Measurements from ENCODE around the gene MAPK6.

Gene MAPK6

DNA sequence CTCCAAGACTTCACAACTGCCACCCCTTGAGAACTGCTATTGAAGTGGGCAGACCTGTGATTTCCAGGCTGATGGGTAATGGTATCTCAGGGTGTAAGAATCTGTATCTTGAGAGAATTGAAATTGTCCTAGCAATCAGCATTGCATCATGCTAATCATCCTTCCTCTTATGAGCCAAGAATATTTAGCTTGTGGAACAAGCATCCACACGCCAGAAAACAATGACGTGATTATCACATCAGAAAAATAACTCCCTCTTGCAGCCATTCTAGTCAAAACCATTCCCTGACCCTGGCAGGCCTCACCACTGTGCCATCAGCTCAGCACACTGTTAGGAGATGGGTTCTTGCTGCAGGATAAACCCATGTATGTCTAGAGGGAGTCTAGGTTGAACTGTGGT is 86.8 kb downstream of the MAPK6 start:
- DNase-seq = no peak

GRCh38 chr15:52106641-52107040 is 87.6 kb downstream of the MAPK6 start:
- DNase-seq = no peak

DNA sequence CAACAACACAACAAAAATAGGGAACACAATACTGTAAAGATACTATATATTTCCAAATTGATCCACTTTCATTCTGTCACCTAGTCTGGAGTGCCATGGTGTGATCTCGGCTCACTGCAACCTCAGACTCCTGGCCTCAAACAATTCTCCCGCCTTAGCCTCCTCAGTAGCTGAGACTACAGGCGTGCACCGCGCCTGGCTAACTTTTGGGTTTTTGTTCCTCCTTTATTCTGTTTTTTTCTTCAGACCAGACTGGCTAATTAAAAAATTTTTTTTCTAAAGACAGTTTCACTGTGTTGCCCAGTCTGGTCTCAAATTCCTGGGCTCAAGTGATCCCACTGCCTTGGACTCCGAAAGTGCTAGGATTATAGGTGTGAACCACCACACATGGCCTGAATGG is 88.2 kb downstream of the MAPK6 start:
- no peak for DNase-seq

DNA sequence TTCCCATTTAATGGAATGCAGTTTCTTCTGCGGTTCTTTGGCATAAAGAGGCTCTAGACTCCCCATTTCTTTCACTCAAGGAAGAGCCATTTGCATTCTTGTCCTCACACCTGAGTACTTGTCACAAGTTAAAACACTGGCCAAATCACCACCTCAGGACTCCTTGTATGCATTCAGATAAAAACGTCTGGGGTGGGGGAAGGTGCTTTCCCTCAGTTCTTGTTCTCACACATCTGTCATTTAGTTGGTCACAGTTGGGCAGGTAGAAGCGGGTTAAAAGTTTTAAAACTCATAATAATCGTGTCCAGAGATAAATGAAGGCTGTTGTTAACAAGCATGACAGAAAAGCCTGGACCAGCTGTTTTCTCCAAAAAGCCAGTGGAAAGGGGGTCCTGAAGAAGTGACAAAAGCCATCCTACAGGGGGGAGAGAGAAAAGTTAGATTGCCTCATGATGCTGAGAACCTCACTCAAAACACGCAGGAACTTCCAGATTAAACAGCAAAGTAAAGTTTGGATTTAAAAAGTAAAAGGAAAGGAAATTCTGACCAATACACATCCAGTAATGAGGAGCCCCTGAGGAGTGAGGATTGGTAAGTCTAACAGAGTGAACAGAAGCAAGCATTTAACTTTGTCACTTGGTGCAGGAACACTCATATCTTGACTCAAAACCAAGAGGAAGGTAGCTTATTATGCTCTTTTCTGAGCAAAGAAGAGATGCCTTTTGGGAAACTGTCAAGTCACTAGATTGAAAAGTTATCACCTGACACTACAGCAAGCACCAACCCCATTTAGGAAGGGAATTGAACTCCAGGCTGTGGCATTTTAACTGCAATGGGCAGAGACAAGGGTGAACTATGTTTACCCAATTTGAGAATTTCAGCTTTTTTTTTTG is 90.8 kb downstream of the MAPK6 start:
- no peak for DNase-seq

- DNase-seq = no peak
These were observed 92.6 kb downstream of the MAPK6 start for GRCh38 chr15:52111517-52112202.

- DNase-seq = no peak
These were observed 93.3 kb downstream of the MAPK6 start for GRCh38 chr15:52112203-52112750.

DNA sequence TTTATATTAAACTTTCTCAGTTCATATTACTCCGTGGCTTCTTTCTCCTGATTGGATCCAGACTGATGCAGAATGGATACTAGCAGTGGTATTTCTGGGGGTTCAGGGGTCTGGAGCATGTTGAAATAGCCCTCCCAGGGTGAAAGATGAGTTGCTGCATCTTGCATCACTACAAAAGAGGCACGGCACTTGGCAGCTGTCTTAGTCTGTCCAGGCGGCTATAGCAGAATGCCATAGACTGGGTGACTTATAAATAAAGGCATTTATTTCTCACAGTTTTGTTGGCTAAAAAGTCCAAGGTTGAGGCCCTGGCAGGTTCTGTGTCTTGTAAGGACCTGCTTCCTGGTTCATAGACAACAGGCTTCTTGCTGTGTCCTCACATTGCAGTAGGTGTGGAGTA is 94.2 kb downstream of the MAPK6 start:
- DNase-seq = no peak

DNA sequence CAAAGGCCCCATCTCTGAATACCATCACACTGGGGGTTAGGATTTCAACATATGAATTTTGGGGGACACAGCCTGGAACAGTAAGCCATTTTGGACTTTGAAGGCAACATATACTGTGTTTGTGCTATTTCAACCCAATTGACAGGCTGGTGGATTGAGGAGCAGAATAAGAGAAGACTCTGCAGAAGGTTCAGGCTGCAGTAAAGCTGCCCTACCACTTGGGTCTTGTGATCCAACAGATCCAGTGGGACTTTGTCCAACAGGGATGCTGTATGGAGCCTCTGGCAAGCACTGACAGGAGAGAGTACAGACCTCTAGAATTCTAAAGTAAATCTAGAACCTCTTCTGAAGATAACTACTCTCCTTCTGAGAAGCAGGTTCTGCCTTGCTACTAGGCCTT is 94.7 kb downstream of the MAPK6 start:
- DNase-seq = no peak

GRCh38 chr15:52114261-52115055 is 95.4 kb downstream of the MAPK6 start:
- DNase-seq = no peak

DNA sequence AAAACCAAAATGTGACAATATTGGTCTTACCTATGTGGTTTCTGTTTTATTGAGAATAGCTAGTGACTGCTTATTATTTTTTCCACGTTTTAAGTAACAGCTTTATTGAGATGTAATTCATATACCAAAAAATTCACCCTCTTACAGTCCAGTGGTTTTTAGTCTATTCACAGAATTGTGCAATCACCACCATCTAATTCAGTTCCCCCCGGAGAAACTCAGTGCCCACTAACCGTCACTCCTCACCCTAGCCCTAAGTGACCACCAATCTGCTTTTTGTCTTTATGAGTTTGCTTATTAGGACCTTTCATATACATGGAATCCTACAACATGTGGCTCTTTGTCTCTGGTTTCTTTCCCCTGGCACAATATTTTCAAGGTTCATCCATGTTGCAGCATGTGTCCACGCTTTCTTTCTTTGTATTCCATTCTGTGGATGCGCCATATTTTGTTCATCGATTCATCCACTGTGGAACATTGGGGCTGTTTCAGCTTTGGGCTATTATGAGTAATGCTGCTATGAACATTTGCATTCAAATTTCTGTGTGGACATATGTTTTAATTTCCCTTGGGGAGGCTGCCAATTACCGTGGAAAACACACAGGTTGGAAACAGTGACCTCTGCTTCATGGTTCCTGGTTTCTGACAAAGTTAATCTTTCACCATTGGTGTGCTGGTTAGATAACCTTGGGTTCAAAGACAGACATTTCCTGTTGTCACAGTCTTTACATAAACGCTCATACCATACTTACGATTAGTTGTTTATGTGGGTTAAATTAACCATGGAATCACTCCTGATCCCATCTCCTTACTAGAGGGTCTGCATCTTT is 96.8 kb downstream of the MAPK6 start:
- DNase-seq = peak in 1 of 2 experiments; percentile 16
